HL-60/S4 treated with phorbol 12-myristate 13-acetate at 8.2 ng/mL for 4 days and 3 days (cell line): ENCODE data around the gene S100A7A.

ENCODE experiments used
- in situ Hi-C: fragments of 300-500 bp; cut with MboI; formaldehyde crosslinking; loops from 2 replicates; pipeline ENCODE4 v1.15.0; 2022; ENCODE audit warnings: low sequenced_read_pairs

The S100A7A gene

DNA sequence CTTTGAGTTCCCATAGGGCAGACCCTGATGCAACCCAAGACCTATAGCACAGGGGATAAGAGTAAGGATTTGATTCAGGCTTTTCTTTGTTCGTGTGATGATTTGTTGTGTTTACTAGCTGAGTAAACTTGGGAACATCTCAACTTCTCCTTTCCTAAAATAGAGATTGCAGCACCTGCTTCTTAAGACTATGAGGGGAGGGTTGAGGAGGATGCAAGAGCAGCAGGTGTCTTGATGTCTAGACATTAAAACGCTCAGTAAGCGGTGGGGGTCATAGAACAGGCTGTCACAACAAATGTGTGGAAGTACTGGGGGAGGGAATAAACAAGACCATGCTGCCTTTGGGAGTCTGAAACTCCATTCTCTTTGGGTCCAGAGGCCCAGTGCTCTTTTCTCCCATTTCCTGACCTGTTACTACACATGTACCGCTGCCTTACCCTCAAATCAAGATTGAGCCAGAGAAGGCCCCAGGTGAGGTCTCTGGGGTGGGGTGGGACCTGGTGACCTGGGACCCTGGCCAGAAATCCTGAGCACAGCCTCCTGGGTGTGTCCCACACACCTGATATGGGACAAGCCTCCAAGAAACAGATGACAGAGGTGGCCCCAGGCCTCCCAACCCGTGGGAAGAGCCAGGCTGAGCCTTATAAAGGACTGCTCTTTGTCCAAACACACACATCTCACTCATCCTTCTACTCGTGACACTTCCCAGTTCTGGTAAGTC lies at the start of gene S100A7A:
Gene S100A7A (plus strand): TSS at position 671 of the 721 bp plus-strand sequence. CDS start 1,563 bp downstream, outside the sequence.
- in situ Hi-C loops: no loop called here

DNA sequence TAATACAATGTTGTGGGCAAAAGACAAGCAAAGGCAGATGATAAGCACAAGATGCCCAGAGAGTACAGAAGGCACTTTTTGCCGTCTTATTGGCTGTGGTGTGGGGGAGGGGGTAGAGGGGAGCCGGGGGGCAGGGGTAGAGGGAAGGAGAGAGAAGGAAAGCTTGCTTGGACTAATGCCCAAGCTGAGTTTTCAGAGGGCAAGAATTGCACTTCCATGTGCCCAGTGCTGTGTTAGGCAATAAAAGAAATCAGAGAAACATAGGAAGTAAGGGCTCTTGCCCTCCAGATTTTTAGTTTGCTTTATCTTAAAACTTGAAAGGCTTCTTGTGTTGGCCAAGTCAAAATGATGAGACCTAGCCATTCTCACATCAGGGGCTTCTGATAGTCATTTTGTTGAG lies 49.2 kb upstream of the S100A7A start:
- in situ Hi-C loops: no loop called here

DNA sequence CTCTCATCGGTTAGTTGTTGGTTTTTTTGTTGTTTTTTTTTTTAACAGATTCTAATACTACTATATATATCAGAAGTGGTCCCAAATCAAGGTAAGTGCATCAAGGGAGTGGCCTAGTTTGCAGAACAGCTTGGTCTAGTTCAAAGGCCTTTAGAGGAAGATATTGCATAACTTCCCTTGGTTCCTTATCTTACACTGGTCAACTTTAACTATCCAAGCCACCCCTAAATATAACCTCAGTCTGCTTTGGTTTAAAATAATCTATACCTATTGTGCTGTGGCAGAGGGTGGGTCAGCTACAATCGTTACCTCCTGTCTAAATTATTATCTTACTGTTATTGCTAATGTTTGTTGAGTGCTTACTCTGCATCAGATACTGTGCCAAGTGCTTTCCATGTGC lies 47.8 kb upstream of the S100A7A start:
- in situ Hi-C loops: no loop called here

GRCh38 chr1:153370146-153370545 lies 46.2 kb upstream of the S100A7A start:
- in situ Hi-C loops: no loop called here

GRCh38 chr1:153371231-153371630 lies 45.1 kb upstream of the S100A7A start:
- in situ Hi-C loops: no loop called here

GRCh38 chr1:153372571-153372970 lies 43.7 kb upstream of the S100A7A start:
- in situ Hi-C loops: no loop called here

DNA sequence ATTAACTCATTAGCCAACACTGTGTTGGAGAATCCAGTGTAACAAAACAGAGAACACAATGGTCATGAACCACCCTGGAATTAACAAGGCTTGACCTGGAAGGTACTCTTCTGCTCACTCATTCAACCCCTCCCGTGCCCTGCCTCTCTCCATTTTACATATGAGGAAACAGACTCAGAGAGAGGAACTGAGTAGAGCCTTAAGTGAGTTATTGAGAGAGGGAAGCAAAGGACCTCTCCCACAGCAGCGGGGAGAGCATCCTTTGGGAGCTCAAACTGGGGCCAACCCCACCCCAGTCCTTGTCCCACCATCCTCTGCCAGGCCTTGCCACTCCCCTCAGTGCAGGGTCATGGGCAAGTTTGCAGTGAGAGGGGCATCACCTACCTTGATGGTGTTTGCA lies 42.2 kb upstream of the S100A7A start:
- in situ Hi-C loops: no loop called here

DNA sequence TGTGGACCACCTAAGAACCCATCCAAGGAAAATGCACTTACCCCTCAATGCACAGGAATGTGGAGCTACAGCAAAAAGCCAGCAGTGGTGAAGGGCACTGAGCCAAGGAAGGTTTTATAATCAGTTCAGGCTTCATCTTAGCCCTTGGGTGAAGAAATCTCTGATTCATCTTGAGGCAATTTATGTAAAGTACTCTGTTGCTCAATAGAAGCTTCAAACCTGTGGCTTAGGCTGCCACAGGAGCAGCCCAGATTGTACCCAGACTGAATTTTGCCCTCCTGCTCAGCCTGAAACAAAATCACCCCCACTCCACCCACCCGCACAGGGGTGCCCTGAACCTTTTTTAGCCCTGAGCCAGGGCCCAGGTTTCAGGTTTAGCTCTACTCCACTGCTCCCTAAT lies 40.8 kb upstream of the S100A7A start, which contains the start of gene S100A12:
Gene S100A12 (minus strand): TSS at position 111 of the 400 bp plus-strand sequence. CDS start 1,029 bp downstream, outside the sequence.
- in situ Hi-C loops: no loop called here

DNA sequence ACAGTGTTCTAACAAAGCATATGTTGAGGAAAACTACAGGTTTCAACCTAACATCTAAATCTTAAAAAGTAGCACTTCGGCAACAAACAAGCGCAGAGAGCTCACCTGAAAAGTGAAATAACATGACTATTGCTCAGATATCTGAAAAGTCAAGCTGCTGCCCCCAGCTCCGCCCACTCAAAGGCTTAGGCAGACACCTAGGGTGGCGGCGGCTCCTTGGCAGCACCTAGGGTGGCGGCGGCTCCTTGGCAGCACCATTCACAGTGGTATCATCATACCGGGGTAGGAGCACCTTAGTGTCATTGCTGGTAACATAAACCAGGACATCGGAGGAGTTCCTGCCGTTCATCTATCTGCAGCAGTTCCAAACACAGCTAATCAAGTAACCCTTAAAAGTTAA lies 36.7 kb upstream of the S100A7A start:
- in situ Hi-C loops: no loop called here

GRCh38 chr1:153380711-153381110 lies 35.6 kb upstream of the S100A7A start:
- in situ Hi-C loops: no loop called here

- in situ Hi-C loops: no loop called here
Observed at GRCh38 chr1:153384958-153385580, 31.3 kb upstream of the S100A7A start.

- in situ Hi-C loops: no loop called here
Observed at GRCh38 chr1:153386500-153386901, 29.8 kb upstream of the S100A7A start.

DNA sequence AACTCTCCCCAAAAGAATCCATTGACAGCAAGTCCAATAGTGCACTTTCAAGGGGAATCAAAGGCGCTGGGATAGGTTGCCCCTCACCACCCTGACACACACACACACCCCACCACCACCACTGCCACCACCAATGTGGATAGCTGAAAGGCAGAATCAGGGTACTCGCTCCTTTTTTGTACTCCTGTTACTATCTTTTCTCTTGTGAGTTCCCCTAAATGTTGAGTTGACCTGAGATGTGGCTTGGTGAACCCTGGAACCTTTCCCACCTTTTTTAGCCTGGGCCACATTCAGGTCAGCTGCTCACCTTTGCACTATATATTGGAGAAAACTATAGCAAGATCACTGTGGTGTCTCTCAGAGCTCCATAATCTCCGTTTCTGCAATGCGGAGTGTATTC lies 29.3 kb upstream of the S100A7A start:
- in situ Hi-C loops: no loop called here

DNA sequence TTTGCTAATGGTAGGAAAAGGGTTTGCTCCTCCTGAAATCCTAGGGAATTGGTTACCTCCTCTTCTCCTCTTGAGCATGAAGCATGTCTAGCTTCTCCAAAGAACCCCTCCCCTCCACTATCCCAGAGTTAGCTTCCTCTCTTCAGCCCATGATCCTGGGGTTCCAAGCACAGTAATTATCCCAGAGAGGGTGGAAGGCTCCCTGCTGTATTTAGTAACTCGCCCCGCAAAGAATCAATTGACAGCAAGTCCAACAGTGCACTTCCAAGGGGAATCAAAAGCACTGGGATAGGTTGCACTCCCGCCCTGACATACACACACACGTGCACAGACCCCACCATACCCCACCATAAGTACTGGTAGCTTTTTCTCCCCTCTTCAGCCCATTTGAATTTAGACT lies 28.5 kb upstream of the S100A7A start:
- in situ Hi-C loops: no loop called here

- in situ Hi-C loops: no loop called here
Observed at GRCh38 chr1:153389401-153389800, 26.9 kb upstream of the S100A7A start.

DNA sequence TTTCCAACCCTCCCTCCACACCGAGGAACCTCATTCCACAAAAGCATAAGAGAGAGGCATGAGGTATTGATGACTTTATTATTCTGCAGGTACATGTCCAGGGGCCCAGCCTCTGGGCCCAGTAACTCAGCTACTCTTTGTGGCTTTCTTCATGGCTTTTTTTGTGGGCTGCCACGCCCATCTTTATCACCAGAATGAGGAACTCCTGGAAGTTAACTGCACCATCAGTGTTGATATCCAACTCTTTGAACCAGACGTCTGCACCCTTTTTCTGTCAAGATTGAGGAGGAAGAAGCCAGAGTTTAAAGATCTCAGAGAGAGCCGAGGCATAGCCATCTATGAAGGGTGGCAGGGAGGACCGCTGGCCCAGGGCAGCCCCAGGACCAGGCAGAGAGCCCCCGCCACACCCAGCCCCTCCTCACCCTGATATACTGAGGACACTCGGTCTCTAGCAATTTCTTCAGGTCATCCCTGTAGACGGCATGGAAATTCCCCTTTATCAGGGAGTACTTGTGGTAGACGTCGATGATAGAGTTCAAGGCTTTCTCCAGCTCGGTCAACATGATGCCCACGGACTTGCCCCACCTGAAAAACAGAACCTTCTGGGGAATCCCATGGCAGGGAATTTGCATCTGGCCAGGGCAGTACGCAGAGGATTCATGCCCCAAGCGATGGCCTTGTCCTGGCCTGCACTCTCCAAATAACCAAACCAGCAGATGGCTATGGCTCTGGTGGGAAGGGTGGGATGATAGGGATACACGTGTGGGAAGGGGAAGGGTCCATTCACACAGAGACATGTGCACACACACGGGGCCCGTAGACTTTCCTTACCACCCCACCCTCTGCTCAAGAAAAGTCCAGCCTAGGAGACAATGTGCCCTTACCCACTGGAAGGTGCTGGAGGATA lies 26.1 kb upstream of the S100A7A start:
- in situ Hi-C loops: no loop called here

GRCh38 chr1:153390938-153391710 lies 25.2 kb upstream of the S100A7A start, which contains the start of gene S100A8:
TSS of gene S100A8 (minus strand) at chr1:153391073. CDS start at chr1:153390535, 538 bp downstream.
- in situ Hi-C loops: no loop called here

DNA sequence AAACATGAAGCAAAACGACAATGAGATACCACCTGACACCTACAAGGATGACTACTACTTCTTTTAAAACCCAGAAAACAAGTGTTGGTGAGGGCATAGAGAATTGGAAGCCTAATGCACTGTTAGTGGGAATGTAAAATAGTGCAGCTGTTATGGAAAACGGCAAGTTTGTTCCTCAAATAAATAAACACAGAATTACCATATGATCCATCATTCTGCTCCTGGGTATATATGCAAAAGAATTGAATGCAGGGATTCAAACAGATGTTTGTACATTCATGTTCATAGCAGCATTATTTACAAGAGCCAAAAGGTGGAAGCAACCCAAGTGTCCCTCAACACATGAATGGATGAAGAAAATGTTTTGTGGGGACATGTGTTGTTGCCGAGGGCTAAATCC lies 24.1 kb upstream of the S100A7A start:
- in situ Hi-C loops: no loop called here

GRCh38 chr1:153392822-153393221 lies 23.5 kb upstream of the S100A7A start:
- in situ Hi-C loops: no loop called here

DNA sequence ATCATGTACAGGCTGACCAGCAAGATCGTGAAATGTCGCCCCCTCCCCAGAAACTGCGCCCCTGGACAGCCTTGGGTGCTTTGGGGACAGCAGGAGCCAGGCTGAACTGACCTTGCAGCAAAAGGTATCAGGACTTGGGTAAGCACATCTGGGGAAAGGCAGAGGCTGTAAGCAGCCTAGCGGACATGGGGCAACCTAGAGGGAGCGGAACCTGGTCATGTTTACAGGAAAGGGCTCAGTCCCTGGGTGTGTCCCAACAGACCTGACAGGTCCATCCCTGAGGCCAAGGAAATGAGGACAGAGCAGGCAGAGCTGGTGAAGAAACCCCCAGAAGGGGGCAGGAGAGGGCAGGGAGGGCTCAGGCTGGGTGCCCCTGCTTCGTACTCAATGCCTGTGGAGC lies 22.4 kb upstream of the S100A7A start:
- in situ Hi-C loops: no loop called here

DNA sequence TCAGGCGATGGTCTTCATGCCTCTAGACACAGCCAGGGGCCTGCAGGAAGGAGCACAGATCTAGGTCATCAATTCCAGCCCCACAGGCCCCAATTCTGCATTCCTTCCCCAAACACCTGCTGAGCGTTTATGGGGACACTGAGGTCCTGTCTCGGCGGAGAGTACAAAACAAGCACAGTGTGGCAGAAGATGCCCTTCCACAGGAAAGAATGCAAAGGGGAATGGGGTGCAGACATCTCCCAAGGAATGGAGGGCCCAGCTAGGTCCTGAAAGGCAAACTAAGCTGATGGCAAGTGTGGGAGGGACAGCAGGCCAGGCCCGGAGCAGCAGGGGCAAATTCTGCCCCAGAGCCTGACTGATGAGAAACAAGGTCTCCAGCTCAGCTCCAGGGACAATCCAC lies 21.9 kb upstream of the S100A7A start:
- in situ Hi-C loops: no loop called here
